HL-60 (cell line): Measurements from ENCODE around the gene IQGAP2.

Experiments
- DNase-seq, 2 experiments: peaks; one replicate each; pipeline ENCODE4 v3.0.0-alpha.2; 2010 to 2020; ENCODE audit warnings: low read depth in 1 of 2, low spot score in 1 of 2
- H3K27ac ChIP-seq: fragments of 250-450 bp; sonication (Bioruptor Pico); replicated peaks from 2 replicates; pipeline ENCODE4 v1.5.1; 2020; ENCODE audit warnings: mild to moderate bottlenecking, moderate library complexity
- H3K27me3 ChIP-seq: fragments of 250-450 bp; sonication (Bioruptor Pico); 2 replicates; pipeline ENCODE4 v1.5.1; 2021; ENCODE audit warnings: mild to moderate bottlenecking, moderate library complexity; ENCODE audit not compliant: insufficient read depth, poor library complexity, severe bottlenecking
- H3K4me3 ChIP-seq: replicated peaks from 2 replicates; pipeline ENCODE4 v1.5.1; 2011; ENCODE audit warnings: mild to moderate bottlenecking, control low read depth, low read length; ENCODE audit not compliant: insufficient read depth
- CTCF ChIP-seq: IDR thresholded peaks from one replicate; pipeline ENCODE4 v1.5.1; 2011; ENCODE audit warnings: low read length, control low read depth, inconsistent platforms; ENCODE audit not compliant: insufficient read depth
- GABPA ChIP-seq: IDR thresholded peaks from 2 replicates; pipeline ENCODE4 v1.6.1; 2012; ENCODE audit warnings: low read depth
- POLR2AphosphoS5 ChIP-seq: IDR thresholded peaks from 2 replicates; pipeline ENCODE4 v1.6.1; 2012; ENCODE audit warnings: low read depth
- REST ChIP-seq: IDR thresholded peaks from 2 replicates; pipeline ENCODE4 v1.6.1; 2012; ENCODE audit warnings: low read depth; ENCODE audit not compliant: insufficient replicate concordance
- SPI1 ChIP-seq: IDR thresholded peaks from 2 replicates; pipeline ENCODE4 v1.6.1; 2012; ENCODE audit warnings: low read depth, mild to moderate bottlenecking, borderline replicate concordance

IQGAP2 gene

GRCh38 chr5:76571559-76571958 lies 168.5 kb downstream of the IQGAP2 start:
- TF ChIP-seq SPI1 (no peak), POLR2AphosphoS5 (no peak), CTCF (no peak), GABPA (no peak), REST (no peak)
- DNase-seq: no peak

GRCh38 chr5:76576450-76576849 lies 173.4 kb downstream of the IQGAP2 start:
- H3K27me3 ChIP-seq: no peaks in the 10 kb centered on the region
- H3K4me3 ChIP-seq: no peak overlapping the region
- no peak overlapping the region for H3K27ac ChIP-seq
- DNase-seq: no peak
- TF ChIP-seq REST: no peak
- no peak for TF ChIP-seq GABPA
- no peak for TF ChIP-seq POLR2AphosphoS5
- no peak for TF ChIP-seq CTCF
- TF ChIP-seq SPI1: no peak

More at GRCh38 chr5:76571559-76571958, 168.5 kb downstream of the IQGAP2 start:
- H3K27me3 ChIP-seq: no peaks in the 10 kb centered on the region
- H3K4me3 ChIP-seq: no peak overlapping the region
- H3K27ac ChIP-seq: no peak overlapping the region

- no peak for DNase-seq
- no peak overlapping the region for H3K4me3 ChIP-seq
- TF ChIP-seq POLR2AphosphoS5: no peak
- no peak for TF ChIP-seq SPI1
- no peak for TF ChIP-seq REST
- no peak for TF ChIP-seq GABPA
- no peak for TF ChIP-seq CTCF
- no peak overlapping the region for H3K27ac ChIP-seq
- no peaks in the 10 kb centered on the region for H3K27me3 ChIP-seq
These were observed 173.9 kb downstream of the IQGAP2 start for GRCh38 chr5:76576996-76577395.
